ENCODE results near the gene CTNND2. TPM values are rescaled to one million over a fixed set of nuclear protein-coding genes. Genes with fewer than 3 reads are reported as not detected.

The CTNND2 gene
- polyA plus RNA-seq, 1 of the 3 experiments (the other 2 are of a cell fraction), result not detected

DNA sequence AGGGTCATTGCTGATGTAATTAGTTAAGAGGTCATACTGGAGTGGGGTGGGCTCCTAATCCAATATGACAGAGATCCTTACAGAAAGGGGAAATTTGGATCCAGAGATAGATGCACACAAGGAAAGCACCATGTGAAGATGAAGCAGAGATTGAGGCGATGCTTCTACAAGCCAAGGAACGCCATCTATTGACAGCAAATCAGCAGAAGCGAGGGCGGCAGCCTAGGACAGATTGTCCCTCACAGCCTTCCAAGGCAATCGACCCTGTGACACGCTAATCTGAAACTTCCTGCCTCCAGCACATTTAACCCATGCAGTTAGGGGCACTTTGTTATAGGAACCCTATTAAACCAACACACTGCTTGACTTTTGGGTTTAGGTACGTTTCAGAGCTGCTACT is 858.1 kb downstream of the CTNND2 start:
- no peak overlapping the region for H3K9ac ChIP-seq
- H3K4me2 ChIP-seq, result no peak overlapping the region
- ChIA-PET CTCF (no interaction called here), POLR2A (no interaction called here)
- H3K79me2 ChIP-seq (ENCODE audit: insufficient read depth), result no peaks in the 10 kb centered on the region
- H3K27me3 ChIP-seq (ENCODE audit: insufficient read depth), result no peaks in the 10 kb centered on the region
- no peaks in the 10 kb centered on the region for H3K9me3 ChIP-seq
- no peak for DNase-seq
- no peaks in the 10 kb centered on the region for H3K9me2 ChIP-seq
- H2AFZ ChIP-seq (ENCODE audit: low read depth), result no peak overlapping the region
- no peaks in the 10 kb centered on the region for H3K36me3 ChIP-seq (replicated peaks in 1 of 2; ENCODE audit: control insufficient read depth in 1 of 2, insufficient read depth in 2 of 2, low read length in 1 of 2)
- no peaks in the 10 kb centered on the region for H3F3A ChIP-seq (replicated peaks; ENCODE audit: insufficient read depth)
- 21% methylated on average over 6 of the region's 7 CpGs for WGBS (ENCODE audit: low lambda C conversion rate)
- H3K27ac ChIP-seq (ENCODE audit: low read depth in 2 of 2, low read length in 1 of 2), result no peak overlapping the region
- H4K20me1 ChIP-seq (ENCODE audit: insufficient read depth), result no peaks in the 10 kb centered on the region
- no peaks in the 10 kb centered on the region for H3K4me1 ChIP-seq (ENCODE audit: control insufficient read depth in 1 of 2, insufficient read depth in 2 of 2, low read depth in 1 of 2, low read length in 1 of 2)
- TF ChIP-seq, protein P1, sequence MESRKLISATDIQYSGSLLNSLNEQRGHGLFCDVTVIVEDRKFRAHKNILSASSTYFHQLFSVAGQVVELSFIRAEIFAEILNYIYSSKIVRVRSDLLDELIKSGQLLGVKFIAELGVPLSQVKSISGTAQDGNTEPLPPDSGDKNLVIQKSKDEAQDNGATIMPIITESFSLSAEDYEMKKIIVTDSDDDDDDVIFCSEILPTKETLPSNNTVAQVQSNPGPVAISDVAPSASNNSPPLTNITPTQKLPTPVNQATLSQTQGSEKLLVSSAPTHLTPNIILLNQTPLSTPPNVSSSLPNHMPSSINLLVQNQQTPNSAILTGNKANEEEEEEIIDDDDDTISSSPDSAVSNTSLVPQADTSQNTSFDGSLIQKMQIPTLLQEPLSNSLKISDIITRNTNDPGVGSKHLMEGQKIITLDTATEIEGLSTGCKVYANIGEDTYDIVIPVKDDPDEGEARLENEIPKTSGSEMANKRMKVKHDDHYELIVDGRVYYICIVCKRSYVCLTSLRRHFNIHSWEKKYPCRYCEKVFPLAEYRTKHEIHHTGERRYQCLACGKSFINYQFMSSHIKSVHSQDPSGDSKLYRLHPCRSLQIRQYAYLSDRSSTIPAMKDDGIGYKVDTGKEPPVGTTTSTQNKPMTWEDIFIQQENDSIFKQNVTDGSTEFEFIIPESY (IDR thresholded peaks at IDR 0.05; ENCODE audit: borderline replicate concordance, low read depth), result no peak
- TF ChIP-seq, protein P2, sequence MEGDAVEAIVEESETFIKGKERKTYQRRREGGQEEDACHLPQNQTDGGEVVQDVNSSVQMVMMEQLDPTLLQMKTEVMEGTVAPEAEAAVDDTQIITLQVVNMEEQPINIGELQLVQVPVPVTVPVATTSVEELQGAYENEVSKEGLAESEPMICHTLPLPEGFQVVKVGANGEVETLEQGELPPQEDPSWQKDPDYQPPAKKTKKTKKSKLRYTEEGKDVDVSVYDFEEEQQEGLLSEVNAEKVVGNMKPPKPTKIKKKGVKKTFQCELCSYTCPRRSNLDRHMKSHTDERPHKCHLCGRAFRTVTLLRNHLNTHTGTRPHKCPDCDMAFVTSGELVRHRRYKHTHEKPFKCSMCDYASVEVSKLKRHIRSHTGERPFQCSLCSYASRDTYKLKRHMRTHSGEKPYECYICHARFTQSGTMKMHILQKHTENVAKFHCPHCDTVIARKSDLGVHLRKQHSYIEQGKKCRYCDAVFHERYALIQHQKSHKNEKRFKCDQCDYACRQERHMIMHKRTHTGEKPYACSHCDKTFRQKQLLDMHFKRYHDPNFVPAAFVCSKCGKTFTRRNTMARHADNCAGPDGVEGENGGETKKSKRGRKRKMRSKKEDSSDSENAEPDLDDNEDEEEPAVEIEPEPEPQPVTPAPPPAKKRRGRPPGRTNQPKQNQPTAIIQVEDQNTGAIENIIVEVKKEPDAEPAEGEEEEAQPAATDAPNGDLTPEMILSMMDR (IDR thresholded peaks at IDR 0.05), result peak; percentile 9; the same call in 1 of the 2 replicates
- H3K4me3 ChIP-seq (ENCODE audit: low read depth in 2 of 2, low read length in 1 of 2), result no peak overlapping the region

DNA sequence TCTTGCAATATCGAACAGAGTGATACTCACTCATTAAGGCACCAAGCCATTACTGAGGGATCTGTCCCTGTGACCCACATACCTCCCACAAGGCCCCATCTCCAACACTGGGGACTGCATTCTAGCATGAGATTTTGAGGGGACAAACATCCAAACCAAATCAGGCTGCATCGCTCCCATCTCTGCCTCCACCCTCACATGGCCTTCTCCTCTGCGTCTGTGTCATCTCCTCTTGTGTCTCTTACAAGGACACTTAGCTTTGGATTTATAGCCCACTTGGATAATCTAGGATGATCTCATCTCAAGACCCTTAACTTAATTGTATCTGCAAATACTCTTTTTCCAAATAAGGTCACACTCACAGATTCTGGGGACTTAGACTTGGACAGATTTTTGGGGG is 858.8 kb downstream of the CTNND2 start:
- DNase-seq, result no peak
- no peaks in the 10 kb centered on the region for H3K9me2 ChIP-seq
- 37% methylated on average over 3 of the region's 3 CpGs for WGBS (ENCODE audit: low lambda C conversion rate)
- H3K27me3 ChIP-seq (ENCODE audit: insufficient read depth), result no peaks in the 10 kb centered on the region
- no peak overlapping the region for H3K27ac ChIP-seq (ENCODE audit: low read depth in 2 of 2, low read length in 1 of 2)
- no peaks in the 10 kb centered on the region for H3K36me3 ChIP-seq (replicated peaks in 1 of 2; ENCODE audit: control insufficient read depth in 1 of 2, insufficient read depth in 2 of 2, low read length in 1 of 2)
- H2AFZ ChIP-seq (ENCODE audit: low read depth), result no peak overlapping the region
- CTCF ChIA-PET, result no interaction called here
- no peak overlapping the region for H3K4me2 ChIP-seq
- H3K9me3 ChIP-seq, result no peaks in the 10 kb centered on the region
- H3K4me1 ChIP-seq (ENCODE audit: control insufficient read depth in 1 of 2, insufficient read depth in 2 of 2, low read depth in 1 of 2, low read length in 1 of 2), result no peaks in the 10 kb centered on the region
- no peak overlapping the region for H3K9ac ChIP-seq
- no peaks in the 10 kb centered on the region for H4K20me1 ChIP-seq (ENCODE audit: insufficient read depth)
- no peak overlapping the region for H3K4me3 ChIP-seq (ENCODE audit: low read depth in 2 of 2, low read length in 1 of 2)
- no peaks in the 10 kb centered on the region for H3F3A ChIP-seq (replicated peaks; ENCODE audit: insufficient read depth)
- no peaks in the 10 kb centered on the region for H3K79me2 ChIP-seq (ENCODE audit: insufficient read depth)
- POLR2A ChIA-PET, result no interaction called here
- TF ChIP-seq, protein P3, sequence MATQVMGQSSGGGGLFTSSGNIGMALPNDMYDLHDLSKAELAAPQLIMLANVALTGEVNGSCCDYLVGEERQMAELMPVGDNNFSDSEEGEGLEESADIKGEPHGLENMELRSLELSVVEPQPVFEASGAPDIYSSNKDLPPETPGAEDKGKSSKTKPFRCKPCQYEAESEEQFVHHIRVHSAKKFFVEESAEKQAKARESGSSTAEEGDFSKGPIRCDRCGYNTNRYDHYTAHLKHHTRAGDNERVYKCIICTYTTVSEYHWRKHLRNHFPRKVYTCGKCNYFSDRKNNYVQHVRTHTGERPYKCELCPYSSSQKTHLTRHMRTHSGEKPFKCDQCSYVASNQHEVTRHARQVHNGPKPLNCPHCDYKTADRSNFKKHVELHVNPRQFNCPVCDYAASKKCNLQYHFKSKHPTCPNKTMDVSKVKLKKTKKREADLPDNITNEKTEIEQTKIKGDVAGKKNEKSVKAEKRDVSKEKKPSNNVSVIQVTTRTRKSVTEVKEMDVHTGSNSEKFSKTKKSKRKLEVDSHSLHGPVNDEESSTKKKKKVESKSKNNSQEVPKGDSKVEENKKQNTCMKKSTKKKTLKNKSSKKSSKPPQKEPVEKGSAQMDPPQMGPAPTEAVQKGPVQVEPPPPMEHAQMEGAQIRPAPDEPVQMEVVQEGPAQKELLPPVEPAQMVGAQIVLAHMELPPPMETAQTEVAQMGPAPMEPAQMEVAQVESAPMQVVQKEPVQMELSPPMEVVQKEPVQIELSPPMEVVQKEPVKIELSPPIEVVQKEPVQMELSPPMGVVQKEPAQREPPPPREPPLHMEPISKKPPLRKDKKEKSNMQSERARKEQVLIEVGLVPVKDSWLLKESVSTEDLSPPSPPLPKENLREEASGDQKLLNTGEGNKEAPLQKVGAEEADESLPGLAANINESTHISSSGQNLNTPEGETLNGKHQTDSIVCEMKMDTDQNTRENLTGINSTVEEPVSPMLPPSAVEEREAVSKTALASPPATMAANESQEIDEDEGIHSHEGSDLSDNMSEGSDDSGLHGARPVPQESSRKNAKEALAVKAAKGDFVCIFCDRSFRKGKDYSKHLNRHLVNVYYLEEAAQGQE (IDR thresholded peaks at IDR 0.05; ENCODE audit: low read depth, low read length), result no peak
- TF ChIP-seq FOXM1 (IDR thresholded peaks at IDR 0.05; ENCODE audit: low read depth), result no peak
- TF ChIP-seq RAD21 (IDR thresholded peaks at IDR 0.05; ENCODE audit: low read length), result no peak
- TF ChIP-seq GATA2 (CRISPR knock-in tag; IDR thresholded peaks at IDR 0.05), result no peak
- no peak for TF ChIP-seq MEF2A (IDR thresholded peaks at IDR 0.05; ENCODE audit: borderline replicate concordance, low read depth)
- TF ChIP-seq EZH2phosphoT487 (IDR thresholded peaks at IDR 0.05; ENCODE audit: borderline replicate concordance, low read depth), result no peak
- TF ChIP-seq, protein P4, sequence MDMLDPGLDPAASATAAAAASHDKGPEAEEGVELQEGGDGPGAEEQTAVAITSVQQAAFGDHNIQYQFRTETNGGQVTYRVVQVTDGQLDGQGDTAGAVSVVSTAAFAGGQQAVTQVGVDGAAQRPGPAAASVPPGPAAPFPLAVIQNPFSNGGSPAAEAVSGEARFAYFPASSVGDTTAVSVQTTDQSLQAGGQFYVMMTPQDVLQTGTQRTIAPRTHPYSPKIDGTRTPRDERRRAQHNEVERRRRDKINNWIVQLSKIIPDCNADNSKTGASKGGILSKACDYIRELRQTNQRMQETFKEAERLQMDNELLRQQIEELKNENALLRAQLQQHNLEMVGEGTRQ (IDR thresholded peaks at IDR 0.05; ENCODE audit: borderline replicate concordance, low read depth, low read length), result no peak
- TF ChIP-seq SMC3 (IDR thresholded peaks at IDR 0.05; ENCODE audit: low read depth, low read length), result no peak
- TF ChIP-seq, protein P1 (IDR thresholded peaks at IDR 0.05; ENCODE audit: borderline replicate concordance, low read depth), result no peak
- TF ChIP-seq, protein P5, sequence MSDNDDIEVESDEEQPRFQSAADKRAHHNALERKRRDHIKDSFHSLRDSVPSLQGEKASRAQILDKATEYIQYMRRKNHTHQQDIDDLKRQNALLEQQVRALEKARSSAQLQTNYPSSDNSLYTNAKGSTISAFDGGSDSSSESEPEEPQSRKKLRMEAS (IDR thresholded peaks at IDR 0.05; ENCODE audit: low read depth), result no peak
- TF ChIP-seq TEAD4 (IDR thresholded peaks at IDR 0.05; ENCODE audit: borderline replicate concordance, insufficient read depth), result no peak
- TF ChIP-seq NRF1 (IDR thresholded peaks at IDR 0.05; ENCODE audit: low read depth, low read length), result no peak
- TF ChIP-seq, protein P6, sequence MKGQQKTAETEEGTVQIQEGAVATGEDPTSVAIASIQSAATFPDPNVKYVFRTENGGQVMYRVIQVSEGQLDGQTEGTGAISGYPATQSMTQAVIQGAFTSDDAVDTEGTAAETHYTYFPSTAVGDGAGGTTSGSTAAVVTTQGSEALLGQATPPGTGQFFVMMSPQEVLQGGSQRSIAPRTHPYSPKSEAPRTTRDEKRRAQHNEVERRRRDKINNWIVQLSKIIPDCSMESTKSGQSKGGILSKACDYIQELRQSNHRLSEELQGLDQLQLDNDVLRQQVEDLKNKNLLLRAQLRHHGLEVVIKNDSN (IDR thresholded peaks at IDR 0.05; ENCODE audit: borderline replicate concordance, low read depth), result no peak
- TF ChIP-seq POLR2AphosphoS5 (IDR thresholded peaks at IDR 0.05; ENCODE audit: low read depth, low read length), result no peak

Data from SK-N-SH (cell line).